GM04504 (cell line): ENCODE data around the gene SPC24.
A peak's percentile ranks its signal among the peaks of the same experiment; 100 is the strongest.

Experiments
- DNase-seq: peaks from one replicate; pipeline ENCODE4 v3.0.0-alpha.2; 2012; ENCODE audit warnings: low read depth

The SPC24 gene

DNA sequence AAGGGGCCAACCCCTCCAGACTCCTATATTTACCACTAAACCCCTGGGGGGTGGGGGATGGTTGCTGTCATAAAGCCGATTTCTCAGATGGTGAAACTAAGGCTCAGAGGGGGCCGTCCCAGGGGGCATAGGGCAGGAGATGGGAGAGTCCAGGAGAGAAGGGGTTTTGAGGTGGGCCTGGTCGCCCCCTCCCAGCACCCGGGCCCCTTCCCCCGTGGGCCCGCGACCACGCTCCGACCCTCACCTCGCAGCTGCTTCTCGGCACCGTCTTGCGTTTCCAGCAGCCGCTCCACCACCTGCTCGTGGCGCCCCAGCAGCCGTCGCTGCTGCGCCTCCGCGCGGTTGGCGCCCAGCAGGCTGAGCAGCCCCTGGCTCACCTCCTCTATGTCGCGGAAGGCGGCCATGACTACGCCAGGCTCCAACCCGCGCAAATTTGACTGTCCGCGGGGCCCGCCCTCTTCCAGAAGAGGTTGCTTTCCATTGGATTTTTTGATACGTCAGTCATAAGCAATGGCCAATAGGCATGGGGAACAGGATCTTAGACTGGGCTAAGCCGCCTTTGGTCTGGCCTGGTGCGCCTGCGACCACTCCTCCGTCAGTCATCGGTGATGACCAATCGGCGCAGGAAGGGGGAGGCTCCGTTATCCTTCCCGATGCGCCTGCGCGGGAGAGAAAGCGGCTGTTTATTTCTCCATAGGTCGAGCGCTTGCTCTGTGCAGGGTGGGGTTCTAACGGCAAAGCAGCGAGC, at the start of gene SPC24:
Gene SPC24, minus strand, starts transcription at position 410 of the 748 bp plus-strand sequence. Its CDS starts 6 bp downstream, at position 404.
- peak; percentile 97 for DNase-seq

- DNase-seq, result no peak
Measured at GRCh38 chr19:11204943-11205349, 49.4 kb upstream of the SPC24 start.

DNA sequence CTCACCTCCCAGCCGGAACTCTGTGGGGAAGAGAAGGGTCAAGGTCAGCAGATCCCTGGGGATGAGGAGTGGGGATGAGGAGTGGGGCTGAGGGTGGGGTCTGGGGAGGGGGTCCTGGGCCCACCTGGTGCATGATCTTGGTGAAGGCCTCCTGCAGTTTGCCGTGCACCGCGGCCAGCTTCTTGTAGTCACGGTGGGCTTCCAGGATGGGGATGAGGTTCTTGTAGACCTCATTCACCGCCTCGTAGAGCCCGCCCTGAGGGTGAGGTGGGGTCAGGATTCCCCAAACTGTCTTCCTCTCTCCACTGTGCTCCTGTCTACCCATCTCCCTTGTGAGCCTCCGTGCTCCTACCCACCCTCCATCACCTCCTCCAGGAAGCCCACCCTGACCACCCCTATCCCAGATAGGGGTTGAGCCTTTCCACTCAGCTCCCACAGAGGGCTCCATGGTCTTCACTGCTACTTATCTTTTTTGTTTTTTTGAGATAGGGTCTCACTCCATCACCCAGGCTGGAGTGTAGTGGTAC, 48.6 kb upstream of the SPC24 start:
- DNase-seq, result no peak

GRCh38 chr19:11203194-11204075, 47.9 kb upstream of the SPC24 start:
- peak; percentile 64 for DNase-seq

DNA sequence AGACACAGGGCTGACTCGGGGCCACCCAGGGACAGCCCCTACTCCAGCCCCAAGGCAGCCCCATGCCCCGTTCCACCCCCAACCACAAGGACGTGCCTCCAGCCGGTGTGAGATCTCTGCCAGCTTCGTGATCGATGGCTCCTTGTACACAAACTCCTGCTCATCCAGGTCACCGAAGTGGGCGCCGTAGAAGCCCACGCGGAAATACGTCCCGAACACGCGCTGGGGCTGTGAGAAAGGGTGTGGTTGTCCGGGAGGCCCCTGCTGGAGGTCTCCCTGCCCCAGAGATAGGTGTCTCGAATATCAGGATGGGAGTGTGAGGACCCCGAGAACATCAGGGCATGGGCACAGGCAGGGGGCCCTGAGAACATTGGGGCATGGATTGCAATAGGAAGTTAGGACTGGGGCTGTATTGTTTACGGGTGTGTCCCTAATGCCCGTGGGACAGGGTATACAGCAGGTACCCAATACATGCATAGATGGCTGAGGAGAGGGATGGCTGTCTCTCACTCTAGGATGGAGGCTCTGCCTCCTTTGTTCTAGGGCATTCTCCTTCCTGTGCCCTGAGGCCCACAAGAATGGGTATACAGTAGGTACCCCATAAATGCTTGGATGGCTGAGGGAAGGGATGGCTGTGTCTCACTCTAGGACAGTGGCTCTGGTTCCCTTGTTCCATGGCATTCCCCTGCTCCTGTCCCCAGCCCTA, 47.1 kb upstream of the SPC24 start:
- no peak for DNase-seq

DNA sequence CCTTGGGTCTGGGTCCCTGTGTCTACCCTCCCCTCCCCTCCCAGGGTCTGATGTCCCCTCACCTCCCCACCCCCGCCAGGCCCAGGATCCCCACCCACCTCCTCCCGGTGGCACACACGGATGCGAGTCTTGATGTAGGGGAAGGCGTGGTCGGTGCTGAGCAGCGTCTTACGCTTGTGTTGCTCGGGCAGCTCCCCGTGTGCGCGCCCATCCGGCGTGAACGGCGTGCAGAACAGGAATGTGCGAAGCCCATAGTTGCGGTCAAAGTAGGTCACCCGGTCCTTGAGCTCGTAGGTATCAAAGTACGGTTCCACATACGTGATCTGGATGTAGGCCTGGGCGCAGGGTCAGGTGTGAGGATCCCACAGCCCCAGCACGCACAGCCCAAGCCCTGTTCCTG, 46.2 kb upstream of the SPC24 start:
- DNase-seq, result no peak

- no peak for DNase-seq
Measured at GRCh38 chr19:11200931-11201330, 45.3 kb upstream of the SPC24 start.

GRCh38 chr19:11200015-11200574, 44.5 kb upstream of the SPC24 start:
- DNase-seq, result no peak

DNA sequence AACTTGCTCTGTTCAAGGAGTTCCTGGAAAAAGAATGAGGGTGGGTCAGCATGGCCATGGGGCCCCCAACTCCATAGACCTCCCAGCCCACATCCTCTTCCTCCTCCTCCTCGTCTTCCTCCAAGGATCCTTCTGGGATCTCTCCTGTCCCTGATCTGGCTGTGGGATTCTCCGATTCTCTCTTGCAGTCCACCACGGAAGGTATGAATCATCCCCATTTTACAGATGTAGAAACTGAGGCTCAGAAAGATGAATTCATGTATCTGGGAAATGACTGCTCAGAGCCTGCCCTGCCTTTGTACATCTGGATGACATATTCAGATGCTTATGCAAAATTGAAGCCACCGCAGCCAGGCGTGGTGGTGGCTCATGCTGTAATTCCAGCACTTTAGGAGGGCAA, 43.9 kb upstream of the SPC24 start:
- no peak for DNase-seq

DNA sequence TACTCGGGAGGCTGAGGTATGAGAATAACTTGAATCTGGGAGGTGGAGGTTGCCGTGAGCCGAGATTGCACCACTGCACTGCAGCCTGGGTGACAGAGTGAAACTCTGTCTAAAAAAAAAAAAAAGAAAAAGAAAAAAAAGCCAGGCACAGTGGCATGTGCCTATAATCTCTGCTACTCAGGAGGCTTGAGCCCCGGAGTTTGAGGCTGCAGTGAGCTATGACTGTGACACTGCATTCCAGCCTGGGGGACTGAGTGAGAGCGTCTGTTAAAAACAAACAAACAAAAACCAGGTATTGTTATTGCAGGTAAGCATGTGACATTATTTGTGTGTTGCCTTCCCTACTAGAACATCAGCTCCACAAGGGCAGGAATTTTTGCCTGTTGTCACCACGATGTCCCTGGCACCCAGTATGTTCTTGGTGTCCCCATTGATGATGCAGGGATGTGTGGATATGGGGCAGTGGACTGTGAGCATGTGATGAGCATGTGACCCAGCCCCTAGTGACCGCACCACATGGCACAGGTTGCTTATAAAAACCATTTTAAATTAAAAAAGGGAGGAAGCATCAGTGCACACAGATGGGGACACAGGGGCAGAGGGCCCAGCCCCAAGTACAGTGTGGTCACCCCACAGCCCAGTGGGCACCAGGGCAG, 43.3 kb upstream of the SPC24 start:
- DNase-seq, result no peak

DNA sequence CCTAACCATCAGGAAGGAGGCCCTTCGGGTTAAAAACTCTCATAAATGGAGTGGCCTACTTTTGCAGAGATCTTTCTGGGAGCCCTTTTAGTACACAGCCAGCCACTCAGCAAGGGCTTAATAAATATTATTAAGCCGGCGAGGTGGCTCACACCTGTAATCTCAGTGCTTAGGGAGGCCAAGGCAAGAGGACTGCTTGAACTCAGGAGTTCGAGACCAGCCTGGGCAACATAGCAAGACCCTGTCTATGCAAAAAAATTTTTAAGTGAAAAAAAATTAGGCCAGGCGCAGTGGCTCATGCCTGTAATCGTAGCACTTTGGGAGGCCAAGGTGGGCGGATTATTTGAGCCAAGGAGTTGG, 42.6 kb upstream of the SPC24 start:
- DNase-seq, result no peak

DNA sequence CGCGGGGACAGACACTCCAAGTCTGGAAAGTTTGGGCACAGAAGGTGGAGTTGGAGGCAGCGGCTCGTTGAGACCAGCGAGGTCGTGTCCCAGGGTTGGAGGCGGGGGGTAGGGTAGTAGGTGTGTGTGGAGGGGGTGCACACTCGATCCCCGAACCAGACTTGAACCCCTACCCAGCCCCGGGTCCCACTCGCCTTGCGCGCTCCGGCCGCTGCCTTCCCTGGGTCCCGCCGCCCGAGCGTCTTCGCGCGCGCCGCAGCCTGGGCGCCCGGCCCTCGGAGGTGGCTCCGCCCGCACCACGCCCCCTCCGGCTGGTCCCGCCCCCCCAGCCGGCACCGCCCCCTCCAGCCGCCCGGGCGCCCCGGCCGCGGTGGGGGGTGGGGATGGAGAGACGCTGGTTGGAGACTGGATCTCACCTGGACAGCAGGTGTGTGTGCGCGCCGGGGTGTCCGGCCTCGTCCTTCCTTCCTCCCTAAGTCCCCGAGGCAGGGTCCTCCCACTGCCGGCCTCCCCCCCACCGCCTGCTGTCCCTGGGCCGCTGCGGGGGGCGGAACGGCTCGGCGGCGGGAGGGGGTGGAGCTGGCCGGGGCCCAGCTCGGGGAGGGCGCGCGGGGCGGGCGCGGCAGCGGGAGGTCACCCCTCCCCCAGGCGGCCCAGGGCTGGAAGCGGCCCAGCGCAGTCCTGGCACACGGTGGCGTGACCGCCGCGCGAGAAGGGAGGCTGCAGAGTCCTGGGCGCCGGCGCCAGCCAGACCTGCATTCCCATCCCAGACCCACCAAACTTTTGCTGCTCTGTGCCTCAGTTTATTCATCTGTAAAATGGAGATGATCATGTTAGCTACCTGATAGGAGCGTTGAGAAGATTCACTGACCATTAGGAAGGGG, 42.0 kb upstream of the SPC24 start, which contains the start of gene KANK2:
Gene KANK2, minus strand, starts transcription at position 255 of the 884 bp plus-strand sequence. CDS start 3,034 bp downstream, outside the sequence.
- DNase-seq, result peak; percentile 61

- DNase-seq, result no peak
Measured at GRCh38 chr19:11196406-11197287, 41.1 kb upstream of the SPC24 start.

DNA sequence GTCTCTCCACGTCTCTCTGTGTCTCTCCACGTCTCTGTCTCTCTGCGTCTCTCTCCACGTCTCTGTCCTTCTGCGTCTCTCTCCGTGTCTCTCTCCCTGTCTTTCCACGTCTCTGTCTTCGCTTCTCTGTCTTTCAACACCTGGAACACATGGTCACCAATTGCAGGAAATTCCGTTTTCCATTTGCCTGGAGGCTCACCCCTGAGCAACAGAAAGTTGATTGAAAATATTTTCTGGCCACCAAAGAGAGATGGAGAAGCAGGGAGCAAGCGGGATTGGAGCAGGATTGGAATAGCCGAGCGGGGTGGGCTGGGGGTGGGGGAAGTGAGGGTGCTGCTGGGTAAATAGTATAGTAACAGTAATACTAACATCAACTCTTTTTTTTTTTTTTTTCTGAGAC, 40.1 kb upstream of the SPC24 start:
- no peak for DNase-seq

DNA sequence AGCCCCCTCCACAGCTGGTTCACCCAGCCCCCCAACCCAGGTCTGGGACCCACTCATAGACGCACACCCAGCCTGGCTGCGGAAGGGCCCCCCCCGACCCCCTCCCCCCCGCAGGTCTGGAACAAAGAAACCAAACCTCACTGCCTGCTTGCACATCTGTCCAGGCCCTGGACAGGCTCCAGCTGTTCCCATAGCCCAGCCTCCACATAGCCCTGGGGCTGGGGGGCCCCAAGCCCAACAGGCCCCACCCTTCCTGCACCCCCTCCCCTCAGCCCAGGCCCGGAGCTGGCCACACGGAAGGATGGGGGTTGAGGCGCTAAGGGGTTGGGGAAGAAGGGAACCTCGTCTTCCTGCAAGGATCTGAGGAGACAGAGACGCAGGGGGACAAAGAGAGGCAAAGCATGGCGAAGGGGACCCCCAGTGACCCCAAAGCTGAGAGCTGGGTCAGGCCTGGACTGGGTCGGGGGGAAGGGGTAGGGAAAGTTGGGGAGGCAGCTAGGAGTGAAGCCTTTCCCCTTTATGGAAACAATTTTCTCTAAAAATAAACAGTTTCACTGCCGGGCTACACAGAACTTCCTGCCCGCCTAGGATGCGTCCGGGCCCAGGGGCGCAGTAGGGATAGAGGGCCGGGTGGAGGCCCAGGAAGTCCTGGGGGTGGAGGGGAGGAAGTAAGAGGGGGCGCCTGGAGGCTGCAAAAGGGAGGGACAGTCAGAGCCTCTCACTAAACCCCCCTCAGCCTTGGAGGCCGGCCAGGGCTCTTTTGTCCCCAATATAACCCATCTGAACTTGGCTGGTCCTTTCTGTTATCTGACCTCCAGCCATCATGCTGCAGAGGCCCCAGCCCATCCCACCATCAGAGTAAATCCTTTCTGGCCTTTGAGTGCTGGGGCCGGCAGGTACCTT, 39.3 kb upstream of the SPC24 start:
- no peak for DNase-seq

- DNase-seq, result no peak
Measured at GRCh38 chr19:11194173-11194572, 38.6 kb upstream of the SPC24 start.

DNA sequence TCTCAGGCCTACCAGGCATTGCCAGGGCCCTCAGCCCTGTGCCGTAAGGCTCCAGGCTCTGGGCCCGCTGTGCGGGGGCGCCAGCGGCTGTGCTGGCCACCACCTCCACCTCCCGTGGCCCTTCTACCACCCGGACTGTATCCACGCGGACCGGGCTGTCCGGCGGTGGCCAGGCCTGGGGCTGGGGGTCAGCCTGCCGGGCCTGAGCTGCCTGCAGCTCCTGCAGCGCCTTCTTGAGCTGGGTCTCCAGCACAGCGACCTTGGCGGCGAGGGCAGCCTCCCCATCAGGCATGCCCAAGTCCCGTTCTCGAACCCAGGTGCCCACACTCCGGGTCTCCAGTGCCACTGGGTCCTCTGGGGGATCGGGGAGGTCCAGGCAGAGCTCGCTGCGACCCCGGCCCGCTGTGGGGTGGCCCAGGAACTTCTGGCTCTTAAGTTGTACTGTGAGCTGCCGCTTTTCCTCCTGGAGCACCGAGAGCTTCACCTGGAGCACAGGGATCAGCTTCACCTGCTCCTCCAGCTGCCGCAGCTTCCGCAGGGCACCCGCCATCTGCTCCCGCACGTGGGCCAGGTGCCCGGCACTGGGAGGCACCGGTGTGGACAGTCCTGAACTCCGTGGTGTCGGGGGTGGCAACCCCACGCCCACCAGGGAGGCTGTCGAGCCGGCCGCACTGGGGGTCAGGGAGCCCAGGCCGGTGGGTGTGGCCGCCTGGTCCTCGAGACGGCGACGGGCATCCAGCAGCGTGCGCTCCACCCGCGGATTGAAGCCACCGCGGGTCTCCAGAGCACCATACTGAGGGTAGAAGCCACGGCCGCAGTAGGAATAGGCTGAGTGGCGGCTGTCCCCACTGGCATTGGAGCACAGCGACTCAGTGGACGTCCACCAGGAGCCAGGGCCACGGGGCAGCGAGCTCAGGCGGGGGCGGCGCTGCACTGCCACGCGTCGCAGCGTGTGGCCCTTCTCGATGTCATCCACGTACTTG, 37.7 kb upstream of the SPC24 start:
- no peak for DNase-seq
